Lower lobe of right lung (tissue), 2 donors: ENCODE results near the gene CWC27. TPM values are rescaled to one million over a fixed set of nuclear protein-coding genes. Genes with fewer than 3 reads are reported as not detected.
A peak's percentile ranks its signal among the peaks of the same experiment; 100 is the strongest.

Experiments
- ATAC-seq, 2 donors: fragments of 200-7000 bp; cut with Tn5 transposase; one replicate each; pipeline ENCODE4 v1.9.1; 2020 to 2022; ENCODE audit warnings: mild to moderate bottlenecking in 2 of 2, moderate library complexity in 2 of 2
- DNase-seq: peaks from one replicate; pipeline ENCODE4 v3.0.0-alpha.2; 2020
- H3K27ac ChIP-seq: fragments of 200-600 bp; one replicate; pipeline ENCODE4 v1.8.0; 2022
- H3K27me3 ChIP-seq: fragments of 200-600 bp; one replicate; pipeline ENCODE4 v1.8.0; 2022; ENCODE audit warnings: low read depth
- H3K36me3 ChIP-seq: fragments of 200-600 bp; one replicate; pipeline ENCODE4 v1.8.0; 2022; ENCODE audit warnings: mild to moderate bottlenecking
- H3K4me1 ChIP-seq: fragments of 200-600 bp; one replicate; pipeline ENCODE4 v1.8.0; 2022
- H3K4me3 ChIP-seq: fragments of 200-600 bp; one replicate; pipeline ENCODE4 v1.8.0; 2022; ENCODE audit warnings: mild to moderate bottlenecking
- H3K9me3 ChIP-seq: fragments of 200-600 bp; one replicate; pipeline ENCODE4 v1.8.0; 2022
- CTCF ChIP-seq: fragments of 200-600 bp; IDR thresholded peaks from one replicate; pipeline ENCODE4 v1.8.0; 2022; ENCODE audit warnings: antibody characterized with exemption, mild to moderate bottlenecking
- intact Hi-C: fragments of 100-400 bp; cut with DNase I; formaldehyde crosslinking; loops from one replicate; pipeline ENCODE4 v1.11.0; 2022
- total RNA-seq: library from RNA; stranded (reverse); fragmentation: NEBNext Ultra II Directional; extraction: Animal tissue kit (Norgen Biotek cat#: 25700); gene quantifications from one replicate; pipeline ENCODE4 v1.2.1, GENCODE V29; 2021
- donor health status: DM: no; HTN: yes; CAD: no; lungs with severe emphysema.

CWC27 gene
- total RNA-seq, 1 donor from 2014 or later, result 17.3 TPM

GRCh38 chr5:65026816-65027548 lies 258.3 kb downstream of the CWC27 start:
- DNase-seq (no peak), ATAC-seq (no peak)
- no peaks in the 10 kb centered on the region for H3K4me1 ChIP-seq
- no peak for TF ChIP-seq CTCF
- H3K4me3 ChIP-seq, result no peak overlapping the region
- H3K36me3 ChIP-seq, result no peaks in the 10 kb centered on the region
- H3K9me3 ChIP-seq, result no peaks in the 10 kb centered on the region
- H3K27me3 ChIP-seq, result no peaks in the 10 kb centered on the region
- H3K27ac ChIP-seq, result no peak overlapping the region
- intact Hi-C loops, result no loop called here

DNA sequence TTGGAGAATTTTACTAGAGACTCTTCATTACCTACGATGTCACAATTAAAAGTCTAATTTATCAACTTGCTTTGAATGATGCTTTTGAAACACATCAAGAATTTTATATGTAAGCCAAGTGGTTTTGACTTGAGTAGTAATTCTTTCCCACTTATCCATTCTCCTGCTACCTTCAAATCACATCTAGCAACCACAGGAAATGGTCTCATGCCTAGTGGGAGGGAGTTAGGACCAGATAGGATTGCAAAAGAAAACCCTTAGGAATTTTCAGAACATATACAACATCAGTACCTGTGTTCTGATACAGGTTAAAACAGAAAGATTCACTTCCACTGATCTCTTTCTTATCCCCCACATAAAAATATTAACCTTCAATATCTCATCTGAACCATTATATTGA lies 260.4 kb downstream of the CWC27 start:
- TF ChIP-seq CTCF, result no peak
- no peaks in the 10 kb centered on the region for H3K4me1 ChIP-seq

DNA sequence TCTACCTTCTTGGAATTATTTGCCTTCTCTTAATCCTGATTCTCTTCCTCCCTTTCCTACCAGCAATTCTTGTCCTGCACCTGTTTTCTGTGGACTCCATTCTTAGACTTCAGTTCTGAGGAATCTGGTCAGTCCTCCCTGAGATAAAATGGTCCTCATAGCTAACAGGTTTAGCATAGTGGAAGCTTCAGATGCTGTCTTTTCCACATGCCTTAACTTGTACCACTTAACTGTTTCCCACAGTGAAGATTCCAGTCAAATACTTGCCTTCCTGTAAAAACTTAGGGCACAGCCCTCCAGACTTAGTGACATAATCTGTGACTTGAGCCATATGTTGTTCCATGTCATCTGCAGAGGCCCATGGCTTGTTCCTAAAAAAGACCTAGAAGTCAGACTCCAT lies 261.3 kb downstream of the CWC27 start:
- Histone ChIP-seq H3K36me3 (no peaks in the 10 kb centered on the region), H3K27ac (no peak overlapping the region), H3K4me1 (peaks cover 6% of the 10 kb centered on the region), H3K27me3 (no peaks in the 10 kb centered on the region), H3K9me3 (no peaks in the 10 kb centered on the region), H3K4me3 (no peak overlapping the region)
- no peak for TF ChIP-seq CTCF
- no peak for ATAC-seq
- no peak for DNase-seq
- intact Hi-C loops, result no loop called here

More for the DNA sequence above, 260.4 kb downstream of the CWC27 start:
- no peak for DNase-seq
- H3K9me3 ChIP-seq, result no peaks in the 10 kb centered on the region
- H3K4me3 ChIP-seq, result no peak overlapping the region
- no peaks in the 10 kb centered on the region for H3K27me3 ChIP-seq
- ATAC-seq, result no peak
- H3K36me3 ChIP-seq, result no peaks in the 10 kb centered on the region
- intact Hi-C loops, result no loop called here
- no peak overlapping the region for H3K27ac ChIP-seq

DNA sequence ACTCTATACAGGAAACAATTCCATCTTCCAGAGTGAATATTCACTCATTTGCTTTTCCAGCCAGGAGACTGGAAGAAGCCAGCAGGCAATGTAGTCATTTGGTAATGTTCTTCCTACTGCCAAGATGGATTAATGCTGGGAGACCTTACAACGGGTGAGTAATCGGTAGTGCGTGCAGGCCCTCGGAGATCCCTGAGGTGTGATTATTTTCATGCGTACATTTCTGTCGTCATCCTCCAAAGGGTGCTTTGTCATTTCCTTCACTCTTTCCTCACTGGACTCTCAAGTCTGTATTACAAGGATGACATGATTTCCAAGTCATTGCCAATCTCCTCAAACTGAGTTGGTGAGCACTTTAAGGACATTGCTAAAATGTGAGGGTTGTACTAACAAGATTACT lies 263.5 kb downstream of the CWC27 start:
- no peak overlapping the region for H3K4me3 ChIP-seq
- DNase-seq (no peak), ATAC-seq (no peak)
- H3K4me1 ChIP-seq, result peaks cover 20% of the 10 kb centered on the region
- no peak overlapping the region for H3K27ac ChIP-seq
- H3K36me3 ChIP-seq, result no peaks in the 10 kb centered on the region
- no peaks in the 10 kb centered on the region for H3K9me3 ChIP-seq
- H3K27me3 ChIP-seq, result no peaks in the 10 kb centered on the region
- TF ChIP-seq CTCF, result no peak
- intact Hi-C loops, result no loop called here

DNA sequence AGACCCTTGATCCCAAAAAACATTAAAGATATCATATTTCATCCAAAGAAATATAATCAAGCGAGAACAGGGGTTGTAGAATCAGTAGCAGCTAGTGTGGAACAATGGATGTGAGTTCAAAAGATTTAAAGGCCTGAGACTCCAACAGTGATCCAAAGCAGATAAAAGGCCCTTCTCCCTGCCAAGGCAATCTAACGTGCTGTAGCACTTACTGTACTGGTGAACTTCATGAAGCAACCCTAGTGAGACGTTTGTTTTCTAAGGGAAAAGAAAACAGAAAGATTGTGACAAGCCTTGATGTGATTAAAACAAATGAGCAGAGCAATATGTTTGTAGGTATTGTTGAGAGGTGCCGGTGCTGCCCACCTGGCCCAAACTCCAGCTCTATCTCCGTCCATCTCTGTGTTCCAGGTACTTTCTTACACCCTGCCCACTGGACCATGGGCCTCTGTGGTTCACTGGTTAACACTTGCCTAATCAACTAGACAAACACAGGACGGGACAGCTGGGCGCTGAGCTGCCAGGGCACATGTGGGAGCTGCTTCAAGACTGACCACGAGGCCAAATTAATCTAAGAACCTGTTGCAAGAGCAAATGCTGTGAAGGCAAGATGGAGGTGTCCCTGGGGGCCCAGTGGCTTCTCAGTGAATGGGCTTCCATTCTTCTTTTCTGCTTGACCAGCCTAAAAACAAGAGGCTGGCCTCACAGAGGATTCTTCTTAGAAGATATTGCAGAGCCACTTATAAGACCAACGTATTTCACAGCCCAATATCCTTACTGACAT lies 265.5 kb downstream of the CWC27 start:
- Histone ChIP-seq H3K27me3 (no peaks in the 10 kb centered on the region), H3K4me1 (peaks cover 30% of the 10 kb centered on the region), H3K4me3 (no peak overlapping the region), H3K27ac (peak overlapping the region; percentile 88), H3K36me3 (no peaks in the 10 kb centered on the region), H3K9me3 (no peaks in the 10 kb centered on the region)
- TF ChIP-seq CTCF, result no peak
- intact Hi-C loops, result no loop called here
- ATAC-seq, result no peak
- no peak for DNase-seq
